Neural crest cell (in vitro differentiated cells): ENCODE data around the gene CEP350. TPM values are rescaled to one million over a fixed set of nuclear protein-coding genes. Genes with fewer than 3 reads are reported as not detected.

Experiments used
- DNase-seq: peaks from one replicate; pipeline ENCODE4 v3.0.0; 2021; ENCODE audit warnings: low read depth, mixed read lengths, low spot score
- H3K27ac Mint-ChIP-seq: one replicate; pipeline ENCODE4 v1.8.0; 2021; ENCODE audit warnings: mild to moderate bottlenecking, mixed read lengths; ENCODE audit not compliant: unreplicated experiment
- H3K27me3 Mint-ChIP-seq: 2 replicates; pipeline ENCODE4 v1.8.0; 2021; ENCODE audit warnings: low read depth, mild to moderate bottlenecking, mixed read lengths
- H3K36me3 Mint-ChIP-seq: 2 replicates; pipeline ENCODE4 v1.8.0; 2021; ENCODE audit warnings: low read depth, mild to moderate bottlenecking, mixed read lengths
- H3K4me1 Mint-ChIP-seq: 2 replicates; pipeline ENCODE4 v1.8.0; 2021; ENCODE audit warnings: mixed read lengths
- H3K4me3 Mint-ChIP-seq: one replicate; pipeline ENCODE4 v1.8.0; 2021; ENCODE audit warnings: mild to moderate bottlenecking, mixed read lengths
- H3K9me3 Mint-ChIP-seq: 2 replicates; pipeline ENCODE4 v1.8.0; 2021; ENCODE audit warnings: mixed read lengths
- total RNA-seq: library from RNA; stranded (reverse); gene quantifications from 2 replicates; pipeline ENCODE4 v1.2.1, GENCODE V29; 2021
- TF ChIP-seq, protein P1 (sequence below): fragments of 200-600 bp; sonication (generic); conservative IDR thresholded peaks from 2 replicates; pipeline ENCODE4 v1.5.0; 2021; ENCODE audit warnings: antibody characterized with exemption, mild to moderate bottlenecking

The CEP350 gene
- total RNA-seq, 1 donor from 2014 or later, result 44.8 TPM

GRCh38 chr1:179968994-179969919 is 14.6 kb downstream of the CEP350 start:
- peak overlapping the region; percentile 30 for H3K27ac Mint-ChIP-seq
- no peaks in the 10 kb centered on the region for H3K27me3 Mint-ChIP-seq
- peaks cover 6% of the 10 kb centered on the region for H3K9me3 Mint-ChIP-seq
- H3K4me1 Mint-ChIP-seq, result peaks cover 36% of the 10 kb centered on the region
- DNase-seq, result no peak
- H3K4me3 Mint-ChIP-seq, result peak overlapping the region; percentile 18
- TF ChIP-seq, protein P1, sequence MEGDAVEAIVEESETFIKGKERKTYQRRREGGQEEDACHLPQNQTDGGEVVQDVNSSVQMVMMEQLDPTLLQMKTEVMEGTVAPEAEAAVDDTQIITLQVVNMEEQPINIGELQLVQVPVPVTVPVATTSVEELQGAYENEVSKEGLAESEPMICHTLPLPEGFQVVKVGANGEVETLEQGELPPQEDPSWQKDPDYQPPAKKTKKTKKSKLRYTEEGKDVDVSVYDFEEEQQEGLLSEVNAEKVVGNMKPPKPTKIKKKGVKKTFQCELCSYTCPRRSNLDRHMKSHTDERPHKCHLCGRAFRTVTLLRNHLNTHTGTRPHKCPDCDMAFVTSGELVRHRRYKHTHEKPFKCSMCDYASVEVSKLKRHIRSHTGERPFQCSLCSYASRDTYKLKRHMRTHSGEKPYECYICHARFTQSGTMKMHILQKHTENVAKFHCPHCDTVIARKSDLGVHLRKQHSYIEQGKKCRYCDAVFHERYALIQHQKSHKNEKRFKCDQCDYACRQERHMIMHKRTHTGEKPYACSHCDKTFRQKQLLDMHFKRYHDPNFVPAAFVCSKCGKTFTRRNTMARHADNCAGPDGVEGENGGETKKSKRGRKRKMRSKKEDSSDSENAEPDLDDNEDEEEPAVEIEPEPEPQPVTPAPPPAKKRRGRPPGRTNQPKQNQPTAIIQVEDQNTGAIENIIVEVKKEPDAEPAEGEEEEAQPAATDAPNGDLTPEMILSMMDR, result no peak
- H3K36me3 Mint-ChIP-seq, result peaks cover 5% of the 10 kb centered on the region

DNA sequence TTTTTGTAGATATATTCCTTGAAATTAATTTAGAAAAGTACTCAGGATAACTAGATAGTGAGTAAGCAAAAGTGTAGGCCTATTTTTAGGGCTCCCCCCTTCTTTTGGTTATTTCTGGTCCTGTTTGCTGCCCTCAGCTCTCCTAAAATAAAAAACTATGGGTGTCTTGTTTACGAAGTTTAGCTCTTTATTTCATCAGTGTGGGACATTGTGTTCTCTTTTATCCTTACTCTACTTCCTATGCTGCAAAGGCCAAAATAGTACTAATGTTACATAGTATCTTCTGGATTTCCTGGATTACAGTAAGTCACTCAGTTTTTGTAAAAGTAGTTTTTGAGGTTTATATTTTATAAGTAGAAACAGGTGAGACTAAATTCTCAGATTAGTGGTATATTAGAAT is 15.4 kb downstream of the CEP350 start:
- no peak for DNase-seq
- Mint-ChIP-seq H3K4me1 (peaks cover 29% of the 10 kb centered on the region), H3K4me3 (peak overlapping the region; percentile 18), H3K27me3 (no peaks in the 10 kb centered on the region), H3K9me3 (peaks cover 6% of the 10 kb centered on the region), H3K36me3 (peaks cover 4% of the 10 kb centered on the region), H3K27ac (no peak overlapping the region)
- TF ChIP-seq, protein P1, result no peak

DNA sequence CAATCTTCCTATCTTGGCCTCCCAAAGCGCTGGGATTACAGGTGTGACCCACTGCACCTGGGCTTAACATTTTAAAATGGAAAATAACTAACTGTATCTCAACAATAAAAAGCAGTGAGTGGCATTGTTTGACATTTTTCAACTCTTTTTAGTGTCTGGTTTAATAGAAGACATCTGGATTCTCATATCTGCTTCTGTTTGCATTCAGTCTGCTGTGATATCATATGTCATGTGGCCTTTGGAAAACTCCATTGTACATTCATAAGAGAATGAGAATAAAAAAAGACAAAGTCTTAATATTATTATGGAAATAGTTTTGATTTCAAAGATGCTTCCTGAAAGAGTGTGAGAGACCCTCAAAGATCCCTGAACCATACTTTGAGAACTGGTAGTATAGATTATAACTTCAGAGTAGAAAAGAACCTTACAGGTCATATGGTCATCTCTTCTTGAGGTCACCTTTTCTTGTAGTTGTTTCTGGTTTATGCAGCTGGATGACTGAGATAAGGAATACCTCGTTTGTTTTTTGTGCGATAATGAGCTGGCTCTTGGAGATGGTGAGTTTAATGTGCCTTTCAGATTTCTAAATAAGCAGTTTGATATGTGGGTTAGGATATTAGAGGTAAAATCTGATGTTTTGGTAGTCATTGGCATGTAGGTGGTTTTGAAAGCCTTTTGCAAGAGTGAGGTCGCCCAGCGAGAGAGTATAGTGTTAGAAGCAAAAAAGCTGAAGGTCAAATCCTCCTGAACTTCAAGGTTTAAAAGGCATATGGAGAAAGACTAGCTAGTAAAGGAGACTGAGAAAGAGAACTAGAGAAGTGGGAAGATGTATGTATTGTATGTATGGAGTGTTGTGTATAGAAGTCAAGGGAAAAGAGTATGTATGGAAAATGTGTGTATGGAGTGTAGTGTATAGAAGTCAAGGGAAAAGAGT is 17.2 kb downstream of the CEP350 start:
- no peak overlapping the region for H3K27ac Mint-ChIP-seq
- H3K36me3 Mint-ChIP-seq, result peaks cover 4% of the 10 kb centered on the region
- H3K4me3 Mint-ChIP-seq, result no peak overlapping the region
- no peak for DNase-seq
- H3K27me3 Mint-ChIP-seq, result no peaks in the 10 kb centered on the region
- H3K4me1 Mint-ChIP-seq, result peaks cover 32% of the 10 kb centered on the region
- TF ChIP-seq, protein P1, result no peak
- H3K9me3 Mint-ChIP-seq, result peaks cover 3% of the 10 kb centered on the region

DNA sequence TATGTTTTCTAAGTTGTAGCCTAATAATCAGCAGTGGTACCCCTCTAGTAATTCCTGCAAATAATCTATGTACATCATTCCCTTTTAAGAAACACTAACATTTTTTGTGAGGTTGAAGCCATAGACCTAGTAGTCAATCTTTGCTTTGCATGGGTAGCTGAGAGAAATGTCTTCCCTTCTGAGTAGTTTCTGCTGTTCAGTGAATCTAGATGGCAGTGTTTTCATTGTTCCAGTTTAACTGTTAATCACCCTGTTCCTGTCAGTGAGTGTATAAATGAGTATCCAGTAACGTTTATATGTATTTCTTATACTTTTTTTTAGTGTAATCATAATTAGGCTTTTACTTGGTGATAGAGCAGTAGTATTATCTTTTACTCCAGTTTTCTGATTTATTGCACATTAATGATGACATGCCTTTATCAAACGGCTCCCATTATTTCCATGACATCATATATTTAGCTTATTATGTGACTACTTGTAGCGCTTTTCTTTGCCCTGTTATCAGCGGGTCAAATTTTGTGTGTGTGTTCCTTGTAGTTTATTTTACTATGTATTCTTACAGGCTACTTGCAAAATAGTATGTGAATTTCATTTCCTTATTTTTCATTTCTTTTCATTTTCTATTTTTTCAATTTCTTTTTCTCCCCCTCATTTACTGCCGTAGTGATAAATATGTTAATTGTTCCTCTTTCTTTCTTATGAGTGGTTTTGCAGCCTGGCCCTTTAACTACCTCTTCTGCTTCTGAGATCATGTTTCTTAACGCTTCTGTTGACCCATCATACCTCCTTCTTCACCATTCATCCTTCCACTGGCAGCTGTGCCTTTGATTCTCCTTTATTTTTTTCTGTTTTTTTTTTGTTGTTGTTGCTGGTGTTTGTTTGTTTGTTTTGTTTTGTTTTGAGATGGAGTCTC is 18.8 kb downstream of the CEP350 start:
- H3K27me3 Mint-ChIP-seq, result no peaks in the 10 kb centered on the region
- TF ChIP-seq, protein P1, result no peak
- H3K27ac Mint-ChIP-seq, result no peak overlapping the region
- DNase-seq, result no peak
- peaks cover 37% of the 10 kb centered on the region for H3K4me1 Mint-ChIP-seq
- H3K36me3 Mint-ChIP-seq, result peaks cover 4% of the 10 kb centered on the region
- peaks cover 3% of the 10 kb centered on the region for H3K9me3 Mint-ChIP-seq
- H3K4me3 Mint-ChIP-seq, result no peak overlapping the region
